Epithelial cell of proximal tubule (primary cell): Measurements from ENCODE around the gene UQCRH. TPM values are rescaled to one million over a fixed set of nuclear protein-coding genes. Genes with fewer than 3 reads are reported as not detected.

Experiments used
- DNase-seq: peaks from one replicate; pipeline ENCODE4 v3.0.0-alpha.2; 2011; ENCODE audit warnings: low read depth
- H3K4me3 ChIP-seq: 2 replicates; pipeline ENCODE4 v1.5.1; 2011; ENCODE audit warnings: low read depth, mild to moderate bottlenecking, low read length
- CTCF ChIP-seq: conservative IDR thresholded peaks from 2 replicates; pipeline ENCODE4 v1.5.1; 2012; ENCODE audit warnings: low read depth, mild to moderate bottlenecking, low read length
- total RNA-seq: library from RNA; depleted of rRNA; stranded (reverse); fragments of >200 nt; gene quantifications from 2 replicates; pipeline ENCODE4 v1.2.3, GENCODE V29; 2015

Gene UQCRH
- 545 and 884 TPM in 2 replicates for total RNA-seq

DNA sequence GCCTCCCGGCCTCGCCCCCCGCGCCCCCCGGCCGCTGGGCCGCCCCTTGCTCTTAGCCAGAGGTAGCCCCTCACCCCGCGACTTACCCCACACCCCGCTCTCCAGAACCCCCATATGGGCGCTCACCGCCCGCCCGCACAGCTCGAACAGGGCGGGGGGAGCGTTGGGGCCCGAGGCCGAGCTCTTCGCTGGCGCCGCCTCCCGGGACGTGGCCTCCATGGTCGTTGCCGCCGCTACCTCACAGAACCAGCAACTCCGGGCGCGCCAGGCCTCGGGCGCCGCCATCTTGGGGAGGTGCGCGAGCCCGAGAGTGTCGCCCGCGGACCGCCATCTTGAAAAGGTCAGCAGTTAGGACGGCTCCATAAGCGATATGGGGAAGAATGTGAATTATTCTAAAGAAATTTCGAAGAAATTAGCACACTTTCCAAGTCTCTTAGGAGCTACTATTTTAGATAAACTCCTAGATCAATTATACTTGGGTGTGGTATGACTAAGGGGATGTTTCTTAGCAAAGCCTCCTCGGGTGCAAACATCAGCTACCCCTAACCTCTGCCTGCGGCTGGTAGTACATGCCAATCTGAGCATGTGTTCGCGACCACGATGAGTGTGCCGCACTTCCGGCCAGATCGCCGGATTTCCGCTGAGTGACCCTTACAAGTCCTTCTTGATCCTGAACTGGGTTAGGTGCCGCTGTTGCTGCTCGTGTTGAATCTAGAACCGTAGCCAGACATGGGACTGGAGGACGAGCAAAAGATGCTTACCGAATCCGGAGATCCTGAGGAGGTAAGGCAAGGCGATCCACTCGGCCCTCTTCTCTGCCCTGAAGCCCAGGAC is at the start of gene UQCRH, which contains the start of gene LRRC41:
UQCRH (plus strand) TSS at position 661 of the 834 bp plus-strand sequence; CDS start at position 730, 69 bp downstream.
LRRC41 (minus strand) TSS at position 579 of the 834 bp plus-strand sequence; CDS start at position 285, 294 bp downstream.
- H3K4me3 ChIP-seq = peak within 1 kb of the TSS; percentile 71
- DNase-seq = peak; percentile 94
- no peak for TF ChIP-seq CTCF

DNA sequence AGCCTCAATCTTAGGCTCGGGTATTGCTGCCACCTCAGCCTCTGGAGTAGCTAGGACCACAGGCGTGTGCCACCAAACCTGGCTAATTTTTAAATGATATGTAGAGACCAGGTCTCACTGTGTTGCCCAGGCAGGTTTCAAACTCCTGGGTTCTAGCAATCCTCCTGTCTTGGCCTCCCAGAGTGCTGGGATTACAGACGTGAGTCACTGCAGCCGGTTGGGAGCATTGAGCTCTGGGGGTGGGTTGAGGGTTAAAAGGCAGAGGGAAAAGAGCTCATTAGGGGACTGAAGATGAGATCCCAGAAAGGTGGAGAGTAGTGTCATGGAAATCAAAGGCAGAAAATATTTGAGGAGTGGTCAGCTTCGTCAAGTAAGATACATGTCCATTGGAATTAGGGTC is 48.8 kb upstream of the UQCRH start:
- DNase-seq = no peak
- no peak overlapping the region for H3K4me3 ChIP-seq
- no peak for TF ChIP-seq CTCF

GRCh38 chr1:46256523-46256922 is 47.0 kb upstream of the UQCRH start:
- DNase-seq = no peak

DNA sequence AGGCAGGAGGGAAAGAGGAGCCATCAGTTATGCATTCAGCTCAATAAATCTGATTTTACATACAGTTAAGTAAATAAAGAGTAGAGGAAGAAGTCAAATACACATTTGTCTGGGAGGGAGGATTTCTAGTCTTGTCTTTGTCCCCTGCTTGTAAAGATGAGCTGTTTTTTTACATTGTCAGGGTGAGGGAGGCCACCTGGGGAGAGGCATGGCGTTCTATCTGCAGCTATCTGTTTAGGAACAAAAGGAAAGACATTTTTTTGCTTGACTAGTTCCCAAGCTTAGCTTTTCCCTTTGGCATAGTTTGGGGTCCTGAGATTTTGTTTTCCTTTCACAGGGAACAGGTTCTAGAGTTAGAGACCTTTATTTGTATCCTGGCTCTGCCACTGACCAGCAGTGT is 41.0 kb upstream of the UQCRH start:
- H3K4me3 ChIP-seq = no peak overlapping the region
- TF ChIP-seq CTCF = no peak
- DNase-seq = no peak

More at GRCh38 chr1:46256523-46256922, 47.0 kb upstream of the UQCRH start:
- no peak overlapping the region for H3K4me3 ChIP-seq
- TF ChIP-seq CTCF = no peak

- no peak overlapping the region for H3K4me3 ChIP-seq
- TF ChIP-seq CTCF = no peak
- DNase-seq = no peak
These were observed 40.4 kb upstream of the UQCRH start for GRCh38 chr1:46263146-46263545.

GRCh38 chr1:46268578-46268977 is 34.9 kb upstream of the UQCRH start:
- TF ChIP-seq CTCF = no peak
- no peak for DNase-seq

More at GRCh38 chr1:46268578-46268977, 34.9 kb upstream of the UQCRH start:
- H3K4me3 ChIP-seq = no peak overlapping the region
